Pulmonary artery endothelial cell (primary cell): Measurements from ENCODE around the gene SSMEM1. TPM values are rescaled to one million over a fixed set of nuclear protein-coding genes. Genes with fewer than 3 reads are reported as not detected.
"Not testable (repeated sequence)": the region's sequence is repeated elsewhere in the genome, so short reads cannot be mapped to it uniquely, and the experiment has no call there.

Experiments used
- DNase-seq: peaks from one replicate; pipeline ENCODE4 v3.0.0-alpha.2; 2011; ENCODE audit warnings: low read depth, low spot score
- total RNA-seq: library from RNA; depleted of rRNA; stranded (reverse); fragments of >200 nt; gene quantifications from 2 replicates; pipeline ENCODE4 v1.2.3, GENCODE V29; 2014

The SSMEM1 gene
- total RNA-seq, 1 donor from 2014 or later, result not detected

- no peak for DNase-seq
Observed at GRCh38 chr7:130210181-130210935, 2.7 kb downstream of the SSMEM1 start.

GRCh38 chr7:130213828-130214227, 6.2 kb downstream of the SSMEM1 start:
- no peak for DNase-seq

DNA sequence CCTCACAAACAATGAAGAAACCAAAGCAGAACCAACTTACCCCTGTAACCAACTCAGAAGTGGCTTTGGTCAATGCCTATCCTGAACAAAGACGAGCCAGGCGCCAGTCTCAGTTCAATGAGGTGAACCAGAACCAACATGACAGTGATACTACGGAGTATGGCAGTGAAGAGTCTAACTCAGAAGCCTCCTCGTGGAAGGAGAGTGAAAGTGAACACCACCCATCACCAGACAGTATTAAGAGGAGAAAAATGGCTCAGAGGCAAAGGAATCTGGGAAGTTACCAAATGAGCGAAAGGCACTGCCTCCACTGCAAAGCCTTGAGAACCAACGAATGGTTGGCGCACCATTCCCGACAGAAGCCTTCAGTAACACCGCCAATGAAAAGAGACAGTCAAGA, 8.4 kb downstream of the SSMEM1 start:
- DNase-seq, result no peak

DNA sequence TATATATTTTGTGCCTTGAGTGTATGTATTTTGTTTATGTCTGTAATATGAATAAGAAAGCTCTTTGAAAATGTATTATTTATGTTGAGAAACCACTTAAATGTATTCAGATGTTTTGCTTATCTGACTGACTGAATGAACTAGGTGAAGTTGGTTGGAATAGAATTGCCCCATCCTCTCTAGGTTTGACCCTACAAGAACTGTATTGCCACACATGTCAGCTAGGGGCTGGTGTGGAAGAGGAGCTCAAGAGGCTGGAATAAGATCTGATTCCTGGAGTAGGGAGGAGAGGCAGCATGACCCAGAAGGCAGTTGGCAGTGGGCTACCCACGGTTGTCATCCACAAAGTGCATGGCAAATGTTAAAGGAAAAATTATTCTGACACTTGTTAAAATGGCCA, 9.1 kb downstream of the SSMEM1 start:
- no peak for DNase-seq

- no peak for DNase-seq
Observed at GRCh38 chr7:130218806-130219620, 11.4 kb downstream of the SSMEM1 start.

GRCh38 chr7:130219871-130220270, 12.2 kb downstream of the SSMEM1 start:
- DNase-seq, result no peak

DNA sequence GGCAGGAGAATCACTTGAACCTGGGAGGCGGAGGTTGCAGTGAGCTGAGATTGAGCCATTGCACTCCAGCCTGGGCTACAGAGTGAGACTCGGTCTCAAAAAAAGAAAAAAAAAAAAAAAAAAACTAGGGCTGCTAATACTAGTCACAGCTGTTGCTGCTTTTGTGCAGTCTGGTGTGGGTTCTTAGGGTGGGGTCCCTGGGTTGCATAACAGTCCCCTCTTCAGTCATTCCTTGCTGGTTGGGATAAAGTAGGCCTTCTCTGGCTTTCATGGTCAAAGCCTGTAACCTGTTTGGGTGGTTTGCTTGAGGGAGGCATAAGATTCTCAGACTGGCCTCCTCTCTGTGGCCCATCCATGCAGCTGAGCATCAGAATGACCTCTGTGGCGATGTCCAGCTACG, 14.1 kb downstream of the SSMEM1 start:
- no peak for DNase-seq

DNA sequence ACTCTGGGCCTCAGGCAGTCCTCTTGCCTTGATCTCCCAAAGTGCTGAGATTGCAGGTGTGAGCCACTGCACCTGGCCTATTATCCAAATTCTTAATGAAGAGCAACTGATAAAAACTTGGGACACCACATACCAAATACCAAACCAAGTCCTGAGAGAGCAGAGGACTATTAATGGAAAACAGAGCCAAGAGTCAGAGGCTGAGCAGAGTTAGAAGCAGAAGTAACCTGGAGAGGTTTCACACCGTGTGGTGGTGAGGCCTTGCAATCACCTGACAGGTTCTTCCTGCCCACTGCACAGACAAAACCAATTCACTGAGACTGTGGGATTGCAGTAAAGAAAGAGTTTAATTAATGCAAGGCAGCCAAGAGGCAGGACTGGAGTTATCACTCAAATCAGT, 16.0 kb downstream of the SSMEM1 start:
- DNase-seq, result no peak

DNA sequence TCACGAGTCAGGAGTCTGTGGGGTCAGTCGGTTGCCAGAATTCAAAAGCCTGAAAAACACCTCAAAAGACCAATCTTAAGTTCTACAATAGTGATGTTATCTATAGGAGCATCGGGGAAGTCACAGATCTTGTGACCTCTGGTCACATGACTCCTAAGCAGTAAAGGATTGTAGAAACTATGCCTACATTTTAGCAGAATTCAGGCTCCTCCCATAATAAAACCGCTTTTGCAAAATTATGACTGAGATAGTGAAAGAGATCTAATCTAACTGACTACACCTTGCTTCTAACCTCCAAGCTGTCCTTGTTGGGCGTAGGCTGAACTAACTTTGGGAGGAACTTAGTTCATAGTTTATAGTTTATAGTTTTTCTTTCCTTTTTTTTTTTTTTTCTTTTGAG, 16.6 kb downstream of the SSMEM1 start:
- no peak for DNase-seq

GRCh38 chr7:130224923-130225322, 17.3 kb downstream of the SSMEM1 start:
- DNase-seq, result not testable (repeated sequence)

DNA sequence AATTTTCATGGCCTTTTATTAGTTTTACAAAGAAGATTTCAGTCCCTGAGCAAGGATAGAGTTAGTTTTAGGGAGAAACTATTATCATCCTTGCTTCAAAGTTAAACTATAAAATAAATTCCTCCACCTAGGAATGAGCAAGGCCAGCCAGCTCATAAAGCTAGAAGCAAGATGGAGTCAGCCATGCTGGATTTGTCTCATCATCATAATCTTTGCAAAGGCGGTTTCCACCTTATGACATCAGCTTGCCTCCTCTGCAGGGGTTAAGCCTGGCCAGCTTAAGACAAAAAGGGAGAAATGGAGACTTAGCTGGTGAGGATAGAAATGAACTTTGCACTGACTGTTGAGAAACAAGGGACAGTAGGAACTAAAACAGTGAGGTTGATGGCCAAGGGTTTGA, 18.7 kb downstream of the SSMEM1 start:
- no peak for DNase-seq

- no peak for DNase-seq
Observed at GRCh38 chr7:130227883-130228575, 20.4 kb downstream of the SSMEM1 start.

DNA sequence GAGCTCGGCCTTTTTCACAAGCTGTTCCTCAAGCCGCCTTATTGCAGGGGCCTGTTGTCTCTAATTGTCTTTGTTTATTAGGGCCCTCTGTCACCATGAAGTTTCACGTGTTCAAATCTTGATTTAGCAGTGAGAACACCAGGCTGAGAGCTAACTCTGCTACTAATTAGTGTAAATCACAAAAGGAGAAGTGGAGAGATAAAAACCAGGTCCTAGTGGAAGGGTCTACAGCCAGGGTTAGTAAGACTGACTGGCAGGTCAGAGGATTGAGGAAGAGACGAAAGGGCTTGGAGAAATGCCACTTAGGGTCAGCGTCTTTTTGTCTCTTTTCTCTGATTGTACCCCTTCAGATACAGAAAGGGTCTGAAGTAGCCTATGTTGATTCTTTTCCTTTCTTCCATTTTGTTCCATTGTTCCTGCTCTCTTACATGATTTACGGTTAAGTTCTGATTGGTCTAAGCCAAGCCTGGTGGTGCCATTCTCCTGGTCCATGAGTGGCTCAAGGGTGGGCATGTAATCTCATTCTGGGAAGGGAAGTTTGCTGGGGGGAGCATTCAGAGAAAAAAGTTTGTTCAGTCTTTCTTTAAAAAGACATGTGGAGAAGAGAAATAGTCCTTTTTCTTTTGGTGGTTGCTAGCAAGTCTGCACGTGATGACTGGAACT, 21.3 kb downstream of the SSMEM1 start:
- DNase-seq, result no peak

- DNase-seq, result not testable (repeated sequence)
Observed at GRCh38 chr7:130229981-130230380, 22.3 kb downstream of the SSMEM1 start.

DNA sequence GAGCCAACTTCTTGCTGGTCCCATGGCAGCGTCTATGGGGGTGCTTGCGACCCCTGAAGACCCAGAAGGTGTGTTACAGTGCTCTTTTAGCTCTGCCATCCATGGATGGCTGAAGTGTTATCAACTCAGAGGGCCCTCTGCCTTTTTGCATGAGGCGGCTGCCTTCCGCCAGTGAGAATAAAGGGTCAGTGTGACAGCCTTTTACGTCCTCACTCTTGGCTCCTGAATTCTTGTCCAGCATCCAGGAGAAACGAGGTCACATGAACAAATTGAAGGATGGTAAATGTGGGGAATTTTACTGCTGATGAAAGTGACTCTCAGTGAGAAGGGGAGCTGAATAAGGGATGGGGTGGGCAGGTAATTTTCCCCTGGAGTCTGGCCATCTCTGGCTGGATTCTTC, 24.1 kb downstream of the SSMEM1 start:
- no peak for DNase-seq

DNA sequence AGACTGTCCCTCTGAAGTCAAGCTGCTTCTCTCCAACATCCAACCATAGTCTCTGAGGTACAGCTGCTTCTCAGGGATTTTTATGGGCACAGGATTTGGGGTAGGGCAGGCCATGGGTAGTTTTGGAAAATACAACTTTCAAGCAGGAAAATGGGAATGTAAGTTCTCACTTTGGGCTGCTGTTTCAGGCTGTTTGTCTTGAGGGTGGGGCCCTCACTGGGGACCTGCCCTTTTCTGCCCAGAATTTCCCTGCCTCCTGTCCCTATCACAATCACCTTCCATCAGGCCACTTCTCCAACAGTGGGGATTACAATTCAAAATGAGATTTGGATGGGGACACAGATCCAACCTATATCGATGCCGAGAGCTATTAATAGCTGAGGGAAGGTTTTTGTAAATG, 24.5 kb downstream of the SSMEM1 start:
- no peak for DNase-seq

GRCh38 chr7:130234078-130234477, 26.4 kb downstream of the SSMEM1 start:
- DNase-seq, result no peak

- not testable (repeated sequence) for DNase-seq
Observed at GRCh38 chr7:130236361-130236760, 28.7 kb downstream of the SSMEM1 start.

GRCh38 chr7:130240240-130240639, 32.6 kb downstream of the SSMEM1 start:
- DNase-seq, result no peak

GRCh38 chr7:130242198-130243014, 34.7 kb downstream of the SSMEM1 start:
- DNase-seq, result no peak

DNA sequence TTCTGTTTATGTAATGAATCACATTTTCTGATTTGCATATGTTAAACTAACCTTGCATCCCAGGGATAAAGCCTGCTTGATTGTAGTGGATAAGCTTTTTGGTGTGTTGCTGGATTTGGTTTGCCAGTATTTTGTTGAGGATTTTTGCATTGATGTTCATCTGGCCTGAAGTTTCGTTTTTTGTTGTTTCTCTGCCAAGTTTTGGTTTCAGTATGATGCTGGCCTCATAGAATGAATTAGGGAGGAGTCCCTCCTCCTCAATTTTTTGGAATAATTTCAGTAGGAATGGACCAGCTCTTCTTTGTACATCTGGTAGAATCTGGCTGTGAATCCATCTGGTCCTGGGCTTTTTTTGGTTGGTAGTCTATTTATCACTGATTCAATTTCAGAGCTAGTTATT, 35.8 kb downstream of the SSMEM1 start:
- DNase-seq, result not testable (repeated sequence)
